ENCODE measurements around the gene ATP2C2.
A peak's percentile ranks its signal among the peaks of the same experiment; 100 is the strongest.

ATP2C2 gene

GRCh38 chr16:84360170-84360569, 8.2 kb upstream of the ATP2C2 start:
- Histone ChIP-seq H2AFZ (ENCODE audit: low read length) (peak overlapping the region; percentile 41; the same call in 1 of the 2 replicates), H3K4me2 (ENCODE audit: low read depth, low read length, poor library complexity, severe bottlenecking) (peak overlapping the region; percentile 52)

GRCh38 chr16:84360748-84361147, 7.6 kb upstream of the ATP2C2 start:
- Histone ChIP-seq H3K4me1 (ENCODE audit: insufficient read depth, low read length, poor library complexity, severe bottlenecking) (peaks cover 26% of the 10 kb centered on the region), H3K4me3 (ENCODE audit: low read length, poor library complexity, severe bottlenecking) (no peak overlapping the region), H2AFZ (ENCODE audit: low read length) (peak overlapping the region; percentile 41; the same call in 1 of the 2 replicates), H3K9ac (ENCODE audit: low read depth, low read length, poor library complexity, severe bottlenecking) (peak overlapping the region; percentile 47), H3K9me3 (ENCODE audit: insufficient read depth, low read depth, low read length) (no peaks in the 10 kb centered on the region), H3K79me2 (ENCODE audit: insufficient read depth, low read length) (no peaks in the 10 kb centered on the region), H3K4me2 (ENCODE audit: low read depth, low read length, poor library complexity, severe bottlenecking) (peak overlapping the region; percentile 52), H3K36me3 (ENCODE audit: insufficient read depth, low read length) (no peaks in the 10 kb centered on the region), H3F3A (ENCODE audit: low read depth) (no peaks in the 10 kb centered on the region), H3K9me2 (replicated peaks; ENCODE audit: low read depth, low read length) (no peaks in the 10 kb centered on the region), H4K20me1 (ENCODE audit: insufficient read depth, low read length, poor library complexity, severe bottlenecking) (no peaks in the 10 kb centered on the region), H3K27me3 (ENCODE audit: insufficient read depth, low read length, poor library complexity, severe bottlenecking) (no peaks in the 10 kb centered on the region)
- TF ChIP-seq CTCF (conservative IDR thresholded peaks at IDR 0.05; ENCODE audit: low read length) (no peak), EZH2phosphoT487 (IDR thresholded peaks at IDR 0.05; ENCODE audit: borderline replicate concordance) (no peak)

More at GRCh38 chr16:84360170-84360569, 8.2 kb upstream of the ATP2C2 start:
- TF ChIP-seq EZH2phosphoT487 (IDR thresholded peaks at IDR 0.05; ENCODE audit: borderline replicate concordance) (no peak), CTCF (conservative IDR thresholded peaks at IDR 0.05; ENCODE audit: low read length) (no peak)
- no peaks in the 10 kb centered on the region for H3F3A ChIP-seq (ENCODE audit: low read depth)
- H3K4me1 ChIP-seq (ENCODE audit: insufficient read depth, low read length, poor library complexity, severe bottlenecking) = peaks cover 26% of the 10 kb centered on the region
- no peaks in the 10 kb centered on the region for H3K36me3 ChIP-seq (ENCODE audit: insufficient read depth, low read length)
- H3K79me2 ChIP-seq (ENCODE audit: insufficient read depth, low read length) = no peaks in the 10 kb centered on the region
- H3K9ac ChIP-seq (ENCODE audit: low read depth, low read length, poor library complexity, severe bottlenecking) = peak overlapping the region; percentile 47
- no peaks in the 10 kb centered on the region for H3K27me3 ChIP-seq (ENCODE audit: insufficient read depth, low read length, poor library complexity, severe bottlenecking)
- H3K9me3 ChIP-seq (ENCODE audit: insufficient read depth, low read depth, low read length) = no peaks in the 10 kb centered on the region
- H3K9me2 ChIP-seq (replicated peaks; ENCODE audit: low read depth, low read length) = no peaks in the 10 kb centered on the region
- H3K4me3 ChIP-seq (ENCODE audit: low read length, poor library complexity, severe bottlenecking) = peak overlapping the region; percentile 7
- no peaks in the 10 kb centered on the region for H4K20me1 ChIP-seq (ENCODE audit: insufficient read depth, low read length, poor library complexity, severe bottlenecking)

GRCh38 chr16:84361546-84361945, 6.8 kb upstream of the ATP2C2 start:
- Histone ChIP-seq H3K27me3 (ENCODE audit: insufficient read depth, low read length, poor library complexity, severe bottlenecking) (no peaks in the 10 kb centered on the region), H4K20me1 (ENCODE audit: insufficient read depth, low read length, poor library complexity, severe bottlenecking) (no peaks in the 10 kb centered on the region), H3K36me3 (ENCODE audit: insufficient read depth, low read length) (no peaks in the 10 kb centered on the region), H3K4me1 (ENCODE audit: insufficient read depth, low read length, poor library complexity, severe bottlenecking) (peaks cover 26% of the 10 kb centered on the region), H2AFZ (ENCODE audit: low read length) (no peak overlapping the region), H3F3A (ENCODE audit: low read depth) (no peaks in the 10 kb centered on the region), H3K4me3 (ENCODE audit: low read length, poor library complexity, severe bottlenecking) (no peak overlapping the region), H3K79me2 (ENCODE audit: insufficient read depth, low read length) (no peaks in the 10 kb centered on the region), H3K9ac (ENCODE audit: low read depth, low read length, poor library complexity, severe bottlenecking) (no peak overlapping the region), H3K9me2 (replicated peaks; ENCODE audit: low read depth, low read length) (no peaks in the 10 kb centered on the region), H3K9me3 (ENCODE audit: insufficient read depth, low read depth, low read length) (no peaks in the 10 kb centered on the region), H3K4me2 (ENCODE audit: low read depth, low read length, poor library complexity, severe bottlenecking) (no peak overlapping the region)
- TF ChIP-seq EZH2phosphoT487 (IDR thresholded peaks at IDR 0.05; ENCODE audit: borderline replicate concordance) = no peak
- no peak for TF ChIP-seq CTCF (conservative IDR thresholded peaks at IDR 0.05; ENCODE audit: low read length)

All from Loucy (cell line).